Activated CD4-positive, alpha-beta T cell treated with anti-CD3 and anti-CD28 coated beads, Interleukin-2, amount 10 ng/mL, durations not matched to agents 7 days and 5 days (primary cell): ENCODE data around the gene HEATR9. TPM values are rescaled to one million over a fixed set of nuclear protein-coding genes. Genes with fewer than 3 reads are reported as not detected.

Experiments
- CTCF ChIA-PET: fragments of 350-600 bp; sonication (Branson Sonifier 250); formaldehyde crosslinking; loops from one replicate; lab custom pipeline; 2021; ENCODE audit warnings: antibody characterized with exemption; lab: Charles Lee
- POLR2A ChIA-PET: fragments of 350-600 bp; sonication (Branson Sonifier 250); formaldehyde crosslinking; loops from one replicate; lab custom pipeline; 2021; ENCODE audit warnings: antibody characterized with exemption; lab: Charles Lee
- DNase-seq: peaks from one replicate; pipeline ENCODE4 v3.0.0-alpha.2; 2020
- H3K27ac Mint-ChIP-seq: one replicate; pipeline ENCODE4 v1.8.0; 2021; ENCODE audit warnings: mild to moderate bottlenecking, moderate library complexity, mixed read lengths
- H3K27me3 Mint-ChIP-seq: one replicate; pipeline ENCODE4 v1.8.0; 2021; ENCODE audit warnings: mixed read lengths
- H3K36me3 Mint-ChIP-seq: one replicate; pipeline ENCODE4 v1.8.0; 2021; ENCODE audit warnings: low read depth, mixed read lengths
- H3K4me1 Mint-ChIP-seq: one replicate; pipeline ENCODE4 v1.8.0; 2021; ENCODE audit warnings: mixed read lengths
- H3K4me3 Mint-ChIP-seq: one replicate; pipeline ENCODE4 v1.8.0; 2021; ENCODE audit warnings: mild to moderate bottlenecking, moderate library complexity, mixed read lengths
- H3K9me3 Mint-ChIP-seq: one replicate; pipeline ENCODE4 v1.8.0; 2021; ENCODE audit warnings: mixed read lengths
- total RNA-seq, 2 experiments: library from RNA; stranded (reverse); gene quantifications; one replicate each; pipeline ENCODE4 v1.2.3, GENCODE V29; 2021

HEATR9 gene
- total RNA-seq, 2 experiments from 2014 or later = 0.17 to 0.27 TPM

GRCh38 chr17:35892091-35893035 lies 23.7 kb upstream of the HEATR9 start:
- CTCF ChIA-PET = interaction anchor here (0.7 to 5.5 kb wide), 8 partner anchors 8 to 43 kb away, joined by 3 to 23 read pairs (median 4); partner anchors contain the start of gene CCL5
- peak; percentile 23 for DNase-seq
- H3K27me3 Mint-ChIP-seq = no peaks in the 10 kb centered on the region
- H3K4me1 Mint-ChIP-seq = peaks cover 67% of the 10 kb centered on the region
- no peak overlapping the region for H3K4me3 Mint-ChIP-seq
- peak overlapping the region; percentile 88 for H3K27ac Mint-ChIP-seq
- peaks cover 4% of the 10 kb centered on the region for H3K9me3 Mint-ChIP-seq
- peaks cover 1% of the 10 kb centered on the region for H3K36me3 Mint-ChIP-seq
- POLR2A ChIA-PET = no interaction called here

- CTCF ChIA-PET = interaction anchor here (0.6 to 5.5 kb wide), 7 partner anchors 12 to 644 kb away, joined by 3 to 23 read pairs (median 4); partner anchors contain the start of genes CCL3, CCL5, MYO19 and PIGW
- Mint-ChIP-seq H3K27me3 (no peaks in the 10 kb centered on the region), H3K27ac (peak overlapping the region; percentile 90), H3K4me3 (peak overlapping the region; percentile 22), H3K9me3 (peaks cover 4% of the 10 kb centered on the region), H3K4me1 (peaks cover 62% of the 10 kb centered on the region), H3K36me3 (peaks cover 1% of the 10 kb centered on the region)
- POLR2A ChIA-PET = interaction anchor here (0.6 kb wide), 2 partner anchors 49 to 112 kb away, joined by 3 to 4 read pairs; no protein-coding TSS in a partner anchor
- peak; percentile 17 for DNase-seq
Observed at GRCh38 chr17:35891269-35891668, 22.6 kb upstream of the HEATR9 start.

GRCh38 chr17:35890774-35891155 lies 22.1 kb upstream of the HEATR9 start:
- peak; percentile 77 for DNase-seq
- H3K27me3 Mint-ChIP-seq = no peaks in the 10 kb centered on the region
- CTCF ChIA-PET = interaction anchor here (0.6 to 5.5 kb wide), 6 partner anchors 11 to 644 kb away, joined by 3 to 23 read pairs (median 4); partner anchors contain the start of genes CCL5, MYO19 and PIGW
- peak overlapping the region; percentile 22 for H3K4me3 Mint-ChIP-seq
- H3K9me3 Mint-ChIP-seq = peaks cover 4% of the 10 kb centered on the region
- peaks cover 57% of the 10 kb centered on the region for H3K4me1 Mint-ChIP-seq
- H3K27ac Mint-ChIP-seq = peak overlapping the region; percentile 90
- POLR2A ChIA-PET = interaction anchor here (0.6 to 1.0 kb wide), 3 partner anchors 11 to 112 kb away, joined by 3 to 4 read pairs (median 3); partner anchors contain the start of gene CCL5
- peaks cover 1% of the 10 kb centered on the region for H3K36me3 Mint-ChIP-seq

GRCh38 chr17:35889818-35890773 lies 21.4 kb upstream of the HEATR9 start:
- Mint-ChIP-seq H3K27me3 (no peaks in the 10 kb centered on the region), H3K9me3 (peaks cover 4% of the 10 kb centered on the region), H3K4me3 (no peak overlapping the region), H3K27ac (peak overlapping the region; percentile 90), H3K4me1 (peaks cover 55% of the 10 kb centered on the region), H3K36me3 (peaks cover 1% of the 10 kb centered on the region)
- POLR2A ChIA-PET = interaction anchor here (1.0 kb wide), 1 partner anchor 10 kb away, joined by 3 read pairs; the partner anchor contains the start of gene CCL5
- no peak for DNase-seq
- CTCF ChIA-PET = interaction anchor here (0.6 to 5.5 kb wide), 7 partner anchors 10 to 1137 kb away, joined by 3 to 23 read pairs (median 3); partner anchors contain the start of genes CCL5 and HEATR9

GRCh38 chr17:35889241-35889640 lies 20.6 kb upstream of the HEATR9 start:
- DNase-seq = no peak
- Mint-ChIP-seq H3K4me1 (peaks cover 54% of the 10 kb centered on the region), H3K36me3 (peaks cover 1% of the 10 kb centered on the region), H3K9me3 (peaks cover 4% of the 10 kb centered on the region), H3K4me3 (no peak overlapping the region), H3K27me3 (no peaks in the 10 kb centered on the region), H3K27ac (peak overlapping the region; percentile 77)
- ChIA-PET POLR2A (no interaction called here), CTCF (interaction anchor here (0.8 to 5.5 kb wide), 5 partner anchors 10 to 26 kb away, joined by 3 to 23 read pairs (median 3); partner anchors contain the start of genes CCL5 and HEATR9)

- DNase-seq = peak; percentile 50
- peaks cover 58% of the 10 kb centered on the region for H3K4me1 Mint-ChIP-seq
- no peaks in the 10 kb centered on the region for H3K9me3 Mint-ChIP-seq
- peak within 1 kb of the TSS; percentile 64 for H3K4me3 Mint-ChIP-seq
- H3K27me3 Mint-ChIP-seq = no peaks in the 10 kb centered on the region
- H3K36me3 Mint-ChIP-seq = peaks cover 6% of the 10 kb centered on the region
- CTCF ChIA-PET = interaction anchor here (0.8 to 4.0 kb wide), 6 partner anchors 8 to 20 kb away, joined by 3 to 23 read pairs (median 4); no protein-coding TSS in a partner anchor
- peak within 1 kb of the TSS; percentile 79 for H3K27ac Mint-ChIP-seq
- POLR2A ChIA-PET = interaction anchor here (1.0 to 1.4 kb wide), 3 partner anchors 8 to 16 kb away, joined by 3 to 8 read pairs (median 3); no protein-coding TSS in a partner anchor
Observed at GRCh38 chr17:35879773-35880654, 11.3 kb upstream of the HEATR9 start, which contains the start of gene CCL5. Gene CCL5, minus strand, starts transcription at chr17:35880360.

GRCh38 chr17:35878361-35878760 lies 9.7 kb upstream of the HEATR9 start:
- ChIA-PET CTCF (interaction anchor here (1.1 to 4.0 kb wide), 4 partner anchors 8 to 12 kb away, joined by 3 to 23 read pairs (median 4); partner anchors contain the start of gene HEATR9), POLR2A (no interaction called here)
- H3K27ac Mint-ChIP-seq = peak overlapping the region; percentile 32
- peak overlapping the region; percentile 64 for H3K4me3 Mint-ChIP-seq
- H3K36me3 Mint-ChIP-seq = peaks cover 6% of the 10 kb centered on the region
- H3K27me3 Mint-ChIP-seq = no peaks in the 10 kb centered on the region
- DNase-seq = no peak
- H3K9me3 Mint-ChIP-seq = no peaks in the 10 kb centered on the region
- peaks cover 63% of the 10 kb centered on the region for H3K4me1 Mint-ChIP-seq

GRCh38 chr17:35877345-35878029 lies 8.8 kb upstream of the HEATR9 start:
- DNase-seq = no peak
- Mint-ChIP-seq H3K4me1 (peaks cover 67% of the 10 kb centered on the region), H3K4me3 (peak overlapping the region; percentile 23), H3K9me3 (no peaks in the 10 kb centered on the region), H3K27ac (no peak overlapping the region), H3K27me3 (no peaks in the 10 kb centered on the region), H3K36me3 (peaks cover 8% of the 10 kb centered on the region)
- ChIA-PET CTCF (interaction anchor here (0.7 to 4.0 kb wide), 6 partner anchors 9 to 36 kb away, joined by 3 to 23 read pairs (median 5); partner anchors contain the start of gene HEATR9), POLR2A (no interaction called here)

GRCh38 chr17:35876534-35876933 lies 7.8 kb upstream of the HEATR9 start:
- ChIA-PET POLR2A (no interaction called here), CTCF (interaction anchor here (0.7 to 3.4 kb wide), 7 partner anchors 13 to 280 kb away, joined by 3 to 17 read pairs (median 4); no protein-coding TSS in a partner anchor)
- Mint-ChIP-seq H3K27me3 (no peaks in the 10 kb centered on the region), H3K4me3 (no peak overlapping the region), H3K27ac (no peak overlapping the region), H3K9me3 (no peaks in the 10 kb centered on the region), H3K36me3 (peaks cover 12% of the 10 kb centered on the region), H3K4me1 (peaks cover 71% of the 10 kb centered on the region)
- DNase-seq = no peak

GRCh38 chr17:35875800-35876139 lies 7.1 kb upstream of the HEATR9 start:
- peaks cover 14% of the 10 kb centered on the region for H3K36me3 Mint-ChIP-seq
- DNase-seq = no peak
- peaks cover 75% of the 10 kb centered on the region for H3K4me1 Mint-ChIP-seq
- ChIA-PET CTCF (interaction anchor here (0.7 to 3.4 kb wide), 6 partner anchors 12 to 26 kb away, joined by 3 to 17 read pairs (median 6); no protein-coding TSS in a partner anchor), POLR2A (no interaction called here)
- peak overlapping the region; percentile 79 for H3K27ac Mint-ChIP-seq
- no peaks in the 10 kb centered on the region for H3K9me3 Mint-ChIP-seq
- H3K4me3 Mint-ChIP-seq = no peak overlapping the region
- H3K27me3 Mint-ChIP-seq = no peaks in the 10 kb centered on the region
